Brain microvascular endothelial cell (primary cell): ENCODE data around the gene PIEZO1.

Experiments used
- DNase-seq: peaks from one replicate; pipeline ENCODE4 v3.0.0-alpha.2; 2020
- H3K27ac ChIP-seq: fragments of 250-450 bp; sonication (Bioruptor Pico); 2 replicates; pipeline ENCODE4 v1.5.1; 2020; ENCODE audit warnings: mild to moderate bottlenecking, moderate library complexity
- H3K27me3 ChIP-seq: fragments of 250-450 bp; sonication (Bioruptor Pico); replicated peaks from 2 replicates; pipeline ENCODE4 v1.5.1; 2020; ENCODE audit warnings: mild to moderate bottlenecking
- H3K36me3 ChIP-seq: fragments of 250-450 bp; sonication (Bioruptor Pico); replicated peaks from 2 replicates; pipeline ENCODE4 v1.5.1; 2020; ENCODE audit warnings: mild to moderate bottlenecking
- H3K4me3 ChIP-seq: 2 replicates; pipeline ENCODE4 v1.5.1; 2011; ENCODE audit warnings: low read depth, mild to moderate bottlenecking, control low read depth, low read length, moderate library complexity
- CTCF ChIP-seq: IDR thresholded peaks from 2 replicates; pipeline ENCODE4 v1.5.1; 2011; ENCODE audit warnings: low read depth, mild to moderate bottlenecking, moderate library complexity, low read length, control low read depth, inconsistent platforms; ENCODE audit errors: missing control alignments
- in situ Hi-C: cut with HindIII; loops from 2 replicates; pipeline ENCODE4 v1.10.0; 2017; ENCODE audit warnings: low sequenced_read_pairs, low pct_ligation_motif_present

Gene PIEZO1

GRCh38 chr16:88733630-88734360, 51.2 kb downstream of the PIEZO1 start:
- no peak for TF ChIP-seq CTCF
- Histone ChIP-seq H3K27ac (no peak overlapping the region), H3K4me3 (no peak overlapping the region), H3K27me3 (no peaks in the 10 kb centered on the region), H3K36me3 (peaks cover 66% of the 10 kb centered on the region)
- in situ Hi-C loops, result no loop called here
- no peak for DNase-seq

- in situ Hi-C loops, result no loop called here
- no peak for DNase-seq
- no peak overlapping the region for H3K27ac ChIP-seq
- no peak overlapping the region for H3K4me3 ChIP-seq
- no peaks in the 10 kb centered on the region for H3K27me3 ChIP-seq
- H3K36me3 ChIP-seq, result peaks cover 62% of the 10 kb centered on the region
- no peak for TF ChIP-seq CTCF
These were observed 52.1 kb downstream of the PIEZO1 start for GRCh38 chr16:88732961-88733294.

GRCh38 chr16:88732172-88732960, 52.7 kb downstream of the PIEZO1 start:
- Histone ChIP-seq H3K27me3 (no peaks in the 10 kb centered on the region), H3K4me3 (no peak overlapping the region), H3K27ac (no peak overlapping the region), H3K36me3 (peaks cover 61% of the 10 kb centered on the region)
- in situ Hi-C loops, result no loop called here
- no peak for DNase-seq
- TF ChIP-seq CTCF, result no peak

GRCh38 chr16:88731699-88732098, 53.3 kb downstream of the PIEZO1 start:
- H3K27ac ChIP-seq, result no peak overlapping the region
- in situ Hi-C loops, result no loop called here
- H3K36me3 ChIP-seq, result peaks cover 66% of the 10 kb centered on the region

More at GRCh38 chr16:88731699-88732098, 53.3 kb downstream of the PIEZO1 start:
- H3K27me3 ChIP-seq, result no peaks in the 10 kb centered on the region
- no peak for DNase-seq
- no peak for TF ChIP-seq CTCF
- H3K4me3 ChIP-seq, result no peak overlapping the region
